Uterus (tissue), 4 donors: ENCODE measurements around the gene PPP3CA. TPM values are rescaled to one million over a fixed set of nuclear protein-coding genes. Genes with fewer than 3 reads are reported as not detected.

Source experiments
- DNase-seq, 2 donors: peaks; one replicate each; pipeline ENCODE4 v3.0.0-alpha.2; 2019 to 2020
- H3K27ac ChIP-seq, 2 donors: fragments of 200-600 bp; sonication (generic); 1 replicate in 1 of 2; 2 replicates in 1 of 2; pipeline ENCODE4 v1.5.1; 2016 to 2018
- H3K27me3 ChIP-seq, 2 donors: fragments of 200-600 bp; sonication (generic); one replicate each; pipeline ENCODE4 v1.5.1; 2018 to 2019; ENCODE audit warnings: control low read depth in 1 of 2
- H3K36me3 ChIP-seq, 2 donors: fragments of 200-600 bp; sonication (generic); one replicate each; pipeline ENCODE4 v1.5.1; 2019; ENCODE audit warnings: control low read depth in 1 of 2
- H3K4me1 ChIP-seq, 2 donors: fragments of 200-600 bp; sonication (generic); one replicate each; pipeline ENCODE4 v1.5.1; 2018 to 2019; ENCODE audit warnings: control low read depth in 1 of 2
- H3K4me3 ChIP-seq, 2 donors: fragments of 200-600 bp; sonication (generic); 1 replicate in 1 of 2; 2 replicates in 1 of 2; pipeline ENCODE4 v1.5.1; 2018 to 2019; ENCODE audit warnings: mild to moderate bottlenecking in 1 of 2
- H3K9me3 ChIP-seq, 2 donors: fragments of 200-600 bp; sonication (generic); one replicate each; pipeline ENCODE4 v1.5.1; 2019; ENCODE audit warnings: control low read depth in 1 of 2
- POLR2A ChIP-seq, 2 donors: fragments of 450-650 bp; IDR thresholded peaks; one replicate each; pipeline ENCODE4 v1.6.1; 2016; ENCODE audit warnings: antibody characterized with exemption in 2 of 2, mild to moderate bottlenecking in 1 of 2, moderate library complexity in 1 of 2
- intact Hi-C: fragments of 100-400 bp; cut with DNase I; formaldehyde crosslinking; loops from one replicate; pipeline ENCODE4 v1.15.1; 2023; ENCODE audit warnings: low total_unique reads
- total RNA-seq, 4 donors: library from RNA; depleted of rRNA in 3 of 4; stranded (reverse); fragments of >200 nt in 3 of 4; gene quantifications; one replicate each; pipeline versions ENCODE4 v1.1.0 to v1.2.4, GENCODE V29; 2014 to 2023
- TF ChIP-seq, protein P1 (sequence below), 4 experiments: fragments of 200-600 bp in 2 of 4; fragments of 450-650 bp in 2 of 4; sonication (generic) in 2 of 4; IDR thresholded peaks; one replicate each; pipeline ENCODE4 v1.5.1; 2016 to 2019; ENCODE audit warnings: antibody characterized with exemption in 4 of 4, mild to moderate bottlenecking in 2 of 4, moderate library complexity in 1 of 4
- donor health status: DM: yes; HTN: yes; CAD: no.

Gene PPP3CA
- total RNA-seq, 4 donors from 2014 or later, result 32.8 to 70.0 (median 39.8) TPM

DNA sequence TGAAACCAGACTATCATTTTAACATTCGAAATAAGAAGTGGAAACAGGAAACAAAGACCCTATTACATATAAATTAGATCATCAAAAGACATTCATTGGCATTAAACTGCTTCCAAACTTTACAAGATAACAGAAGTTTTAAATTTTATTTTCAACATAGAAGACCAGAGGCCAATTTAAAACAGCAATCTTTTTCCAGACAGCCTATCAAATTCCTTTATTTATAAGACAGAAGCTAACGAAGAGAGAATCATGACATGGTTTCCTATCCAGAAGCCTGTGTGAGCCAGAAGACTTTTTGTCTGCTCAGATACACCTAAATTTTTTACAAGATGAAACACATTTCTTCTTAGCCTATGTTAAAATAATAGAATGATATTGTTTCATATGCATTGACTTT is 291.9 kb downstream of the PPP3CA start:
- Histone ChIP-seq H3K4me3 (no peak overlapping the region), H3K4me1 (no peaks in the 10 kb centered on the region), H3K36me3 (no peaks in the 10 kb centered on the region), H3K27ac (no peak overlapping the region), H3K27me3 (no peaks in the 10 kb centered on the region), H3K9me3 (no peaks in the 10 kb centered on the region)
- intact Hi-C loops, result no loop called here
- TF ChIP-seq, protein P1, sequence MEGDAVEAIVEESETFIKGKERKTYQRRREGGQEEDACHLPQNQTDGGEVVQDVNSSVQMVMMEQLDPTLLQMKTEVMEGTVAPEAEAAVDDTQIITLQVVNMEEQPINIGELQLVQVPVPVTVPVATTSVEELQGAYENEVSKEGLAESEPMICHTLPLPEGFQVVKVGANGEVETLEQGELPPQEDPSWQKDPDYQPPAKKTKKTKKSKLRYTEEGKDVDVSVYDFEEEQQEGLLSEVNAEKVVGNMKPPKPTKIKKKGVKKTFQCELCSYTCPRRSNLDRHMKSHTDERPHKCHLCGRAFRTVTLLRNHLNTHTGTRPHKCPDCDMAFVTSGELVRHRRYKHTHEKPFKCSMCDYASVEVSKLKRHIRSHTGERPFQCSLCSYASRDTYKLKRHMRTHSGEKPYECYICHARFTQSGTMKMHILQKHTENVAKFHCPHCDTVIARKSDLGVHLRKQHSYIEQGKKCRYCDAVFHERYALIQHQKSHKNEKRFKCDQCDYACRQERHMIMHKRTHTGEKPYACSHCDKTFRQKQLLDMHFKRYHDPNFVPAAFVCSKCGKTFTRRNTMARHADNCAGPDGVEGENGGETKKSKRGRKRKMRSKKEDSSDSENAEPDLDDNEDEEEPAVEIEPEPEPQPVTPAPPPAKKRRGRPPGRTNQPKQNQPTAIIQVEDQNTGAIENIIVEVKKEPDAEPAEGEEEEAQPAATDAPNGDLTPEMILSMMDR (IDR thresholded peaks at IDR 0.05), result no peak
- no peak for TF ChIP-seq POLR2A (IDR thresholded peaks at IDR 0.05)
- no peak for DNase-seq

DNA sequence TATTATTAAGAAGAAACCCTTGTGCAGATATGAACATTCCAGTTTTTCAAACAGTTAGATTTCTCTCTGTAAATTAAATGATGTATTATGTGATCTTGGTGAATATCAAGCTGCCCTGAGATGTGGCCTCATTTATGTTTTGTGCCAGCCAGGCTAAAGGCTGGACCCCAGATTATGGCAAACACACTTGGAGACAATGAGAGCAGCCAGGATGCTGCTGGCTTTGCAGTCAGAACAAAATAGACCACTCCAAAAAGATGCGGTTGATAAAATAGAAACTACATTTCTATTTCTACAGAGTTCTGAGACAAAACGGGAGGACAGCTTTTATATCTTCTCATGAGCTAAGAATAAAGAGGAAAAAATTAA is 296.5 kb downstream of the PPP3CA start:
- no peak for TF ChIP-seq POLR2A (IDR thresholded peaks at IDR 0.05)
- TF ChIP-seq, protein P1 (IDR thresholded peaks at IDR 0.05), result no peak
- no peak for DNase-seq
- no peak overlapping the region for H3K27ac ChIP-seq
- H3K4me3 ChIP-seq, result no peak overlapping the region
- no peaks in the 10 kb centered on the region for H3K27me3 ChIP-seq
- H3K36me3 ChIP-seq, result no peaks in the 10 kb centered on the region
- no peaks in the 10 kb centered on the region for H3K9me3 ChIP-seq
- H3K4me1 ChIP-seq, result no peaks in the 10 kb centered on the region
- intact Hi-C loops, result no loop called here

DNA sequence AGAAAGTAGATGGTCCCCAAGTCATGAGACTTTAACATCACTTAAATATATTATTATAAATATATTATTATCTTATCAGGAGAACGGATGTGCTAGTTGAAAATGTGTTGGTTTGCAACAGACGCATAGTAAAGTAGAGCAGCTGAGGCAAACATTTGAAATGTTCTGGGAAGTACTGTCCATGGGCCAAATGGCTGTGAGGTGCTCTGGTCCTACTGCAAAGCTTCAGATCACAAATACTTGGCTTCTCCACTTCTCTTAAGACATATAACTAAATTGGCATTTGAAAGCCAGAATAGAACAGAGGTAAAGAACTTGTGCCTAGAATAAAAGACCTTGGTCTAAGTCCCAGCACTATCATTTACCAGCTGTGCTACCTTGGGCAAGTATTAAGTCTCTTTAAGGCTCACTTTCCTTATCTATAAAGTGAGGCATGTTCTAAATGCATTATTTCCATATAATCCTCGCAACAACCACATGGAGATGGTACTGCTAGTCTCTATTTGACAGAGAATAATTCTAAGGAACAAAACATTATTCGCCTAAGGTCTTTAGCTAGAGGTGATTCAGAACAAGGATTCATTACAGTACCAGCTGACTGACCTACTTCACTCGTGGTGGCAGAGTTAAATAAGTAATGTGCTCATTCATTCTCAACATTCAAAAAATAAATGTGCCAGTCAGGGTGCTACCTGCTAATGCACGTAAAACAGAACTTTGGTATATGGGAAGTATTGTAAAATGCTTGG is 297.1 kb downstream of the PPP3CA start:
- Histone ChIP-seq H3K9me3 (no peaks in the 10 kb centered on the region), H3K27me3 (no peaks in the 10 kb centered on the region), H3K4me1 (no peaks in the 10 kb centered on the region), H3K36me3 (no peaks in the 10 kb centered on the region), H3K27ac (no peak overlapping the region), H3K4me3 (no peak overlapping the region)
- no peak for DNase-seq
- TF ChIP-seq POLR2A (IDR thresholded peaks at IDR 0.05), result no peak
- TF ChIP-seq, protein P1 (IDR thresholded peaks at IDR 0.05), result no peak
- intact Hi-C loops, result no loop called here

DNA sequence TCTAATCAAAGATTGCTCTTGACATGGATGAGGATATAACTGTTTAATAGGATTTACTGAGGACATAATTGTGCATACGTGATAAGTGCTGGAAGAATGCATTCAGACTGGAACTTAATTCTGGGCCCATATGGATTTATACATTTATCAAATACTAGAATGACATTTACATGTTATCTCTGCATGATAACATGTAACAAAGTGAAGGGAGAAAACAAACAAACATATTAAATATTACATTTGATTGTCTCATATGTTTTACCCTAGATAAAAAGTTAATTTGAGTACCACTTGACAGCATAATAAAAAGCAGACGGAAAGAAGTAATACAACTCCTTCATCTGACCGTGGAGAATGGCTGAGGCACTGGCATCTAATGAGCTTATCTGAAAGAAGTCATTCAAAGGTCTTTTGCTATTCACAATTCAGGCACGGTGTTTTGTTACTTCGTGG is 297.8 kb downstream of the PPP3CA start:
- no peak overlapping the region for H3K4me3 ChIP-seq
- H3K27ac ChIP-seq, result no peak overlapping the region
- no peak for DNase-seq
- TF ChIP-seq POLR2A (IDR thresholded peaks at IDR 0.05), result no peak
- TF ChIP-seq, protein P1 (IDR thresholded peaks at IDR 0.05), result no peak
- no peaks in the 10 kb centered on the region for H3K27me3 ChIP-seq
- intact Hi-C loops, result no loop called here
- no peaks in the 10 kb centered on the region for H3K4me1 ChIP-seq
- no peaks in the 10 kb centered on the region for H3K9me3 ChIP-seq
- no peaks in the 10 kb centered on the region for H3K36me3 ChIP-seq

DNA sequence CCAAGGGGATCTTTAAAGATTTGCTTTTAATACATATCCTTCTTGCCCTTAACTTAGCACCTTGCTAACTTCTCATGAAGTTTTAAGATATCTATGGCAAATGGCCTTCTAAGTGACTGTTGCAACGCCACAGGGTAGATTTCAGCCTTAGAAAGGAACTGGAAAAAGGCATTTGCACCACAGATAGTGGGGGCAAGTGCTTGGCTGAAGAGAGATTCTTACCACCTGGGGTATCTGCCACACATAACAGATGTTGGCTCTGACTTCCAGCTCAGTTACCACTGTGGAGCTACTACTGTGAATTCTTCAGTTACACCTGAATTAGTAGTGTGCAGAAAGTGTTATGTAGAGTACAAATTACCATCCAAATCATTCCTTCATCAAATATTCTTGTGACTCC is 302.6 kb downstream of the PPP3CA start:
- intact Hi-C loops, result no loop called here
- Histone ChIP-seq H3K4me3 (no peak overlapping the region), H3K27me3 (no peaks in the 10 kb centered on the region), H3K4me1 (no peaks in the 10 kb centered on the region), H3K27ac (no peak overlapping the region), H3K9me3 (no peaks in the 10 kb centered on the region), H3K36me3 (no peaks in the 10 kb centered on the region)
- no peak for TF ChIP-seq POLR2A (IDR thresholded peaks at IDR 0.05)
- TF ChIP-seq, protein P1 (IDR thresholded peaks at IDR 0.05), result no peak
- DNase-seq, result no peak
